ENCODE data around the gene CFAP410.

The CFAP410 gene

GRCh38 chr21:44333509-44334328 is 5.5 kb downstream of the CFAP410 start:
- DNase-seq (ENCODE audit: low read depth, low spot score), result no peak
- H3K27ac ChIP-seq, result no peak overlapping the region

GRCh38 chr21:44332965-44333364 is 6.2 kb downstream of the CFAP410 start:
- H3K27ac ChIP-seq, result no peak overlapping the region
- DNase-seq (ENCODE audit: low read depth, low spot score), result no peak

DNA sequence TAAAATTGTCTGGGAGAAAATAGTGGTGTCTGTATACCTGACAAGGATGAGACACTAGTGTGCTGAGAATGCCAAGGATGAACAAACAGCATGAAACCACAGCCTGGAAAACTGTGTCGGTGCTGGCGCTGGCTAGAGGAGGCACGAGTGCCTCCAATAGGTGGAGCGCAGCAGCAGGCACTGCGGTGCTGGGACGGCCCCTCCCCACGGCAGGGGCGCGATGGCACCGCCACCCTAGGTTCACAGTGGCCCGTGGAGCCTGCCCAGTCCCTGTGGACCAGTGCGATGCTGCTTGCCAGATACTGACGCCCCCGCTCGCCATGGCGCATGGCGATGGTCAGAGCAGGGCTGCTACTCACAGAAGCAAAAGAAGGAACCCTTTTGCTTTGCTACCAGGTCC is 6.8 kb downstream of the CFAP410 start:
- no peak overlapping the region for H3K27ac ChIP-seq
- no peak for DNase-seq (ENCODE audit: low read depth, low spot score)

- DNase-seq (ENCODE audit: low read depth, low spot score), result no peak
- no peak overlapping the region for H3K27ac ChIP-seq
Observed at GRCh38 chr21:44331650-44332307, 7.4 kb downstream of the CFAP410 start.

DNA sequence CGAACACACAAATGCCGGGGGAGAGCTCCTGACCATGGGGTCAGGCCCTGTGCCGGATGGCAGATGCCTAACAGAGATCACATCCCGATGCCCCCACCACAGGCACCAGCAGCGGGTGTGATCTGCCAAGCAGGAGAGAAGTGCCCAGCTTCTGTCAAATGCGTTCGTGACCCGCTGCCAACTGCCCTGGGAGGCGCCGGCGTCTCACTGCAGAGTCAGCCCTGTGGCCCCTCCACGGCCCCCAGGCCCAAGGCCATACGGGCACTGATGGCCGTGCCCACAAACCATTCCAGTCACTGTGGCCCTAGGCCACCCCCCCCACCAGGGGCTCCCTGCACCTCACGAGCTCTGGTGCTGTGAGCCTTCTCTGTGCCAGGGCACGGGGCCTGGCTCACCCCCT is 8.0 kb downstream of the CFAP410 start:
- no peak for DNase-seq (ENCODE audit: low read depth, low spot score)
- no peak overlapping the region for H3K27ac ChIP-seq

DNA sequence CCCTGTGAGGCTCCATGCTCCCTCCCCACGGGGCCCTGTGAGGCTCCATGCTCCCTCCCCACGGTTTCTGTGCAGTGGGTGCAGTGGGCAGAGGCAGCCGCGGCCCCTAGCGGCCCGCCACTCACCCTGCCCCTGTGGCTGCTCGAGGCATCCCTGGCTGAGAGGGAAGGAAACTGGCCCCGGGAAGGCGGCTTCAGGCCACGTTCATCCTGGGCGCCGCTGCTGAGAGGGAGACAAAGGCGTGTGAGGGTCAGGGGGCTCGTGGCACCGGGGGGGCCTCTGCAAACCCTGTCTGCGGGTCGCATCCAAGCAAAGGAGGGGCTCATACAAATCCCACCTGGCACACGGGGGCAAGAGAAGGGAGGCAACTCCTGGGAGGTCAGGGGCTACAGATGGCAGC is 8.5 kb downstream of the CFAP410 start:
- no peak overlapping the region for H3K27ac ChIP-seq
- no peak for DNase-seq (ENCODE audit: low read depth, low spot score)

GRCh38 chr21:44329971-44330681 is 9.1 kb downstream of the CFAP410 start:
- H3K27ac ChIP-seq, result no peak overlapping the region

GRCh38 chr21:44329086-44329889 is 9.9 kb downstream of the CFAP410 start:
- no peak overlapping the region for H3K27ac ChIP-seq
- no peak for DNase-seq (ENCODE audit: low read depth, low spot score)

More at GRCh38 chr21:44329971-44330681, 9.1 kb downstream of the CFAP410 start:
- no peak for DNase-seq (ENCODE audit: low read depth, low spot score)

GRCh38 chr21:44328242-44328895 is 10.8 kb downstream of the CFAP410 start:
- no peak for DNase-seq (ENCODE audit: low read depth, low spot score)
- H3K27ac ChIP-seq, result no peak overlapping the region

- DNase-seq (ENCODE audit: low read depth, low spot score), result no peak
- no peak overlapping the region for H3K27ac ChIP-seq
Observed at GRCh38 chr21:44327603-44327974, 11.6 kb downstream of the CFAP410 start.

DNA sequence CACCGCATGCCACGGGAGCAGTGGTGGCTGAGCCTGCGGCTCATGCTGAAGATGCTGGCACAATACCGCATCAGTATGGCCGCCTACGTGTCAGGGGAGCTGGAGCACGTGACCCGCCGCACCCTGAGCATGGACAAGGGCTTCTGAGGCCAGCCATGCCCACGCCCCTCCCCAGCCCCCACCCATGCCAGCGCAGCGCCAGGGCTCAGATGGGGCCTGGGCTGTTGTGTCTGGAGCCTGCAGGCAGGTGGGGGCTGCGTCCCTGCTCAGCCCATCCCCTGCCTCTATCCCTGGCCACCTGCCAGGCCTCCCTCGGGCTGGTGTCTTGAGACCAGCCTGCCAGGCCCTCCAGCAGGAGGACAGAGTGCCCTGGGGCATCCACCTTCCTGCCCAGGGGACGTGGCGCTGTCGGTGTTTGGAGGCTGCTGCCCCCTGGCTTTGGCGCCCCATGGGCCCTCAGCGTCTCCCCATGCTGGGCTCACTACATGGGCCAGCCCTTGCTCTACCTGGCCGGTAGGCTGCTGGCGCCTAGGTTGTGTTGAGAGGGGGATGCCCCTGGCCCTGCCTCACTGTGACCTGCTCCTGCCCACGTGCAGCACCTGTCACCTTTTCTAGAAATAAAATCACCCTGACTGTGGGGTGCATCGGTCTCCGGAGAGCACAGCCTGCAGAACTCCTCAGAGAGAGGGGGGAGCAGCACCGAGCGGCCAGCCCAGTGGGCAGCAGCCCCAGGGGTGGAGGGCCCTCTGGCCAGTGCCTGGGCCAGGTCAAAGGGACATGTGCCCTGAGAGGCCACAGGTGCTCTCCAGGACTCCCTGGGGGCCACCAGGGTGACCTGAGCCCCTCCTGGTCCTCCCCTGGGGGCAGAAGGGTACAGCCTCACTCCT is 12.2 kb downstream of the CFAP410 start:
- no peak overlapping the region for H3K27ac ChIP-seq
- DNase-seq (ENCODE audit: low read depth, low spot score), result no peak

GRCh38 chr21:44326272-44326647 is 12.9 kb downstream of the CFAP410 start:
- H3K27ac ChIP-seq, result no peak overlapping the region
- no peak for DNase-seq (ENCODE audit: low read depth, low spot score)

- no peak for DNase-seq (ENCODE audit: low read depth, low spot score)
- no peak overlapping the region for H3K27ac ChIP-seq
Observed at GRCh38 chr21:44325386-44326271, 13.6 kb downstream of the CFAP410 start.

DNA sequence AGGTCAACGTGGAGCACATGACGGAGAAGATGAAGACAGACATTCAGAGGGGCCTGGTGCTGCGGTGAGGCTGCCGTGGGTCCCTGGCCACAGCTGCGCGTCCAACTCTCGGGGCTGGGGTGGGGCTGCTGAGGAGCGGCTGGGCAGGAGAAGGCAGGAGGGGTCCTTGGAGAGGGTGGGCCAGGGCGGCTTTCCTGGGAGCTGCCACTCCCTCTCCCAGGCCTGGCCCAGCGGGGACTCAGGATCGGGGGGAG is 14.4 kb downstream of the CFAP410 start:
- no peak overlapping the region for H3K27ac ChIP-seq
- no peak for DNase-seq (ENCODE audit: low read depth, low spot score)

DNA sequence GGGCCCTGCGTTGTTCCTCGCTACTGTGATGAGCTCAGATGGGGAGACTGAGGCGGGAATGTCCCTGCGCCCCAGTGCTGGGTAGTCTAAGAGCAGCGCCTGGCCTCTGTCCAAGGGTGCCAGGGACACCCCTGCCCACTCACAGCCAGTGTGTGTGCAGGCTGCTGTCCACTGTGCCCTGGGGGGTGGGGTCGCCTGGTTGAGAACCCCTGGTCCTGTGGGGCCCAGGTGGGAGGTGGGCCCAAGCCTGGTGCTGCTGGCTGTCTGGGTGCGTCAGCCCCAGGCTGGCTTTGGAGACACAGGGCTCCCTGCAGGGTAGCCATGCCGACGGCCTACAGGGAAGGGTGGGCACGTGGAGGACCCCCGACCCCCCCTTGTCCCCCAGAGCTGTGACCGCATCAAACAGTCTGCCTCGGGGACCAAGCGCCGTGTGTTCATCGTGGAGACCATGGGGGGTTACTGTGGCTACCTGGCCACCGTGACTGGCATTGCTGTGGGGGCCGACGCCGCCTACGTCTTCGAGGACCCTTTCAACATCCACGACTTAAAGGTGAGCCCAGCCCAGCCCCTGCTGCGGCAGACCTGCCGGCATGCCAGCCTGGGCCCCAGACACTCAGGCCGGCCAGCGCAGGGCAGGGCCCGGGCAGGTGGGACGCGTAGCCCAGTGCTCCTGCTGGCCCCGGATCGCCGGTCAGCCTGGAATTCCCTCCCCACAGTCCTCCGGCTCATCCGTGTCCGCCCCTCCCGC is 14.9 kb downstream of the CFAP410 start:
- no peak overlapping the region for H3K27ac ChIP-seq
- no peak for DNase-seq (ENCODE audit: low read depth, low spot score)

- no peak overlapping the region for H3K27ac ChIP-seq
- no peak for DNase-seq (ENCODE audit: low read depth, low spot score)
Observed at GRCh38 chr21:44323591-44323990, 15.6 kb downstream of the CFAP410 start.

DNA sequence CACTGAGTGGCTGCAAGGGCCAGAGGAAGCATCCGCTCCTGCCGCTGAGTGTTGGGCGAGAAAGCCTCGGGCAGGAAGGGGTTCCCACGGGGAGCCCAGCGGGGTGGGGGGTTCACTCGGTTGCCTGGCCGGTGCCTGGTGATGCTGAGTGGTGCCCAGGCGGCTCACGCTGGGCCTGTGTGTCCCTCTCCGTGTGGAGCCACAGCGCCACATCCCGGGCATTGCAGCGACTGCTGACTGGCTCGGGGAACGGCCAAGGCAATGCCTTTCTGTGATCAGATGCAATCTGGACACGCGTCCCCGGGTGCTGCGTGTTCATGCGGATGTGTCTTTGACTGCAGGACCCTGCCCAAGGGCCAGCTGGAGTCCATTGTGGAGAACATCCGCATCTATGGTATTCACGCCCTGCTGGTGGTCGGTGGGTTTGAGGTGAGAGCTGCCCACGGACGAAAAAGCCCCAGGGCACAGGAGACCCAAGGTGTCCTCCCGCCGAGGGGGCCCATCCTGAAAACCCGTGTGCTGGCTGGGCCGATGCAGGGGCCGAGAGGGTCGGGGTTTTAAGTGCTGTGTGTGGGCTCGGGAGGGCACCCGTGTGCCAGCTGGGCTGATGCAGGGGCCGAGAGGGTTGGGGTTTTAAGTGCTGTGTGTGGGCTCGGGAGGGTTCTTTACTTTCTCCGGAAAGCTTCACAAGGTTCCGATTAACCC is 16.4 kb downstream of the CFAP410 start:
- no peak overlapping the region for H3K27ac ChIP-seq
- no peak for DNase-seq (ENCODE audit: low read depth, low spot score)
